ENCODE data around the gene PPP6R3. TPM values are rescaled to one million over a fixed set of nuclear protein-coding genes. Genes with fewer than 3 reads are reported as not detected.

PPP6R3 gene
- total and polyA plus RNA-seq, 2 of the 8 experiments (the other 6 are each of a cell fraction or from before 2014, with no cell fraction given) = 44.6 to 150 TPM

DNA sequence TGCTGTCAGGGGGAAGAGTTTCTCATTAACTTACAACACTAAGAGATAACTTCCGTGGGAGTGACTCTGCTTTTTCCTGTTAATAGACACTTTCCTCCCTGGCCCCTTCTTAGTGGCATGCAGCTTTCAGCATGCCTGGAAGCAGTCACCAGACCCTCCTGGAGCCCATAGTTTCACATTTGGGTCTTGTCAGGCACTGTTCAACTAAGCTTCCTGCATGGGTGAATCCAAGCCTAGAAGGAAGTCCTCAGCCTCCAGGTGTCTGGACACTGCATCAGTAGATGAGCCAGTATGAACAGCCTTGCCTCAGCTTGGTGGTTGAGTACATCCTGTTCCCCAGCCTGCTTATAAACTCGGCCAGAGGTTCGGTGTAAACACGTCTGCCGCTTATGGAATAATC is 68.1 kb downstream of the PPP6R3 start (continued):
- TF ChIP-seq, protein P1, sequence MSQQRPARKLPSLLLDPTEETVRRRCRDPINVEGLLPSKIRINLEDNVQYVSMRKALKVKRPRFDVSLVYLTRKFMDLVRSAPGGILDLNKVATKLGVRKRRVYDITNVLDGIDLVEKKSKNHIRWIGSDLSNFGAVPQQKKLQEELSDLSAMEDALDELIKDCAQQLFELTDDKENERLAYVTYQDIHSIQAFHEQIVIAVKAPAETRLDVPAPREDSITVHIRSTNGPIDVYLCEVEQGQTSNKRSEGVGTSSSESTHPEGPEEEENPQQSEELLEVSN (IDR thresholded peaks at IDR 0.05) = no peak
- TF ChIP-seq JUN (IDR thresholded peaks at IDR 0.05; ENCODE audit: low read depth, low read length) (no peak), HDAC6 (IDR thresholded peaks at IDR 0.05; ENCODE audit: low read depth, low read length) (no peak)
